H7 (cell line): ENCODE measurements around the gene VAPB. TPM values are rescaled to one million over a fixed set of nuclear protein-coding genes. Genes with fewer than 3 reads are reported as not detected.
A peak's percentile ranks its signal among the peaks of the same experiment; 100 is the strongest.

Experiments used
- DNase-seq: peaks from one replicate; pipeline ENCODE4 v3.0.0; 2012
- H3K27me3 ChIP-seq: 2 replicates; pipeline ENCODE4 v1.6.0; 2011; ENCODE audit warnings: mild to moderate bottlenecking, low read length; ENCODE audit not compliant: control insufficient read depth, insufficient read depth
- H3K36me3 ChIP-seq: replicated peaks from 2 replicates; pipeline ENCODE4 v1.5.1; 2011; ENCODE audit warnings: low read length; ENCODE audit not compliant: control insufficient read depth, insufficient read depth
- H3K4me3 ChIP-seq: 2 replicates; pipeline ENCODE4 v1.5.1; 2011; ENCODE audit warnings: low read depth, mild to moderate bottlenecking, control low read depth, low read length, moderate library complexity; ENCODE audit not compliant: insufficient read depth
- total RNA-seq: library from RNA; depleted of rRNA; stranded (reverse); fragments of >200 nt; shearing (Covaris generic); gene quantifications from 2 replicates; pipeline ENCODE4 v1.2.3, GENCODE V29; 2014

VAPB gene
- total RNA-seq, 1 experiment from 2014 or later = 14.0 TPM

DNA sequence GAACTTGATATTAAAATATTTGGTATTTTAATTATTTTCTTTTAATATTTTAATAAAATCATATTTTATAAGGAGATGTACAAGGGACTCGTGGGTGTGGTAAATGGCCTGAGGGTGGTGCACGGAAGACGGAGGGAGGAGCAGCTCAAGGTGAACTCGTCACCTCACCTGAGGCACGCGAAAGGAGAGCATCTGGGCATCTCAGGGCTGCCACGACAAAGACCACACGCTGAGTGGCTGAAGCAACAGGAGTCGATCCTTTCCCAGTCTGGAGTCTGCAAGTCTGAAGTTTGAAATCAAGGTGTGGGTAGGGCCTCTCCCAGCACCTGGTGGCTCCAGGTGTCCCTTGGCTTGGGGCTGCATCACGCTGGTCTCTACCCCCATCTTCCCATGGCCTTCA, 86.4 kb downstream of the VAPB start:
- DNase-seq = no peak
- Histone ChIP-seq H3K4me3 (no peak overlapping the region), H3K27me3 (no peaks in the 10 kb centered on the region), H3K36me3 (no peaks in the 10 kb centered on the region)

DNA sequence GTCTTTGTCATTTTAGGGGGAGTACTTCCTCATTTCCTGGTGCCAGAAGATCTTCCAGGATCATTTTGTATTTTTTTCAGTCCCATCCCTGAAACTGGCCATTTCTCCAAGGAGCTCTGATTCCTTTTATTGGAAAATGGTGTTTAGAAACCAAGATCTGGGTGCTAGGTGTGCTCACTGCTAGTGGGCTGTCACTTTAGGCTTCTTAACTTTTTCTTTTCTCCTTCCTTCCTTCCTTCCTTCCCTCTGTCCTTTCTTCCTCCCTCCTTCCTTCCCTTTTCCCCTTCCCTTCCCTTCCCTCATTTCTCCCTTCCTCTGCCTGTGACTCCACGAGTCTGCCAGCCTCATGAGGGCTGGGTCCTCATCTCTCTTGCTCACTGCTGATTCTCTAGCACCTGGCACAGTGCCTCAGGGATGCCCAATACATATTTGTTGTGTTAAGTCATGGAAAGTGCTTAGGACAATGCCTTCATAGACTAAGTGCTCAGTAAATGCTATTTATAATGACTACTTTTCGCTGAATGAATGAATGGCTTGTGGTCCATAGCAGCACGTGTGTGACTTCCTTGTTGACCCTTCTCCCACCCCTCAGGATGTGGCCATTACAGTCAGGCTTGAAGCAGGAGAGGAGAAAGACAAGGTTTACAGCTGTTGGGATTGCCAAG, 89.2 kb downstream of the VAPB start:
- Histone ChIP-seq H3K4me3 (no peak overlapping the region), H3K27me3 (no peaks in the 10 kb centered on the region), H3K36me3 (no peaks in the 10 kb centered on the region)
- DNase-seq = no peak

GRCh38 chr20:58479726-58480440, 90.9 kb downstream of the VAPB start:
- Histone ChIP-seq H3K36me3 (no peaks in the 10 kb centered on the region), H3K4me3 (no peak overlapping the region), H3K27me3 (no peaks in the 10 kb centered on the region)
- DNase-seq = no peak

- no peak for DNase-seq
- Histone ChIP-seq H3K4me3 (no peak overlapping the region), H3K27me3 (no peaks in the 10 kb centered on the region), H3K36me3 (no peaks in the 10 kb centered on the region)
Observed at GRCh38 chr20:58480551-58481336, 91.7 kb downstream of the VAPB start.

DNA sequence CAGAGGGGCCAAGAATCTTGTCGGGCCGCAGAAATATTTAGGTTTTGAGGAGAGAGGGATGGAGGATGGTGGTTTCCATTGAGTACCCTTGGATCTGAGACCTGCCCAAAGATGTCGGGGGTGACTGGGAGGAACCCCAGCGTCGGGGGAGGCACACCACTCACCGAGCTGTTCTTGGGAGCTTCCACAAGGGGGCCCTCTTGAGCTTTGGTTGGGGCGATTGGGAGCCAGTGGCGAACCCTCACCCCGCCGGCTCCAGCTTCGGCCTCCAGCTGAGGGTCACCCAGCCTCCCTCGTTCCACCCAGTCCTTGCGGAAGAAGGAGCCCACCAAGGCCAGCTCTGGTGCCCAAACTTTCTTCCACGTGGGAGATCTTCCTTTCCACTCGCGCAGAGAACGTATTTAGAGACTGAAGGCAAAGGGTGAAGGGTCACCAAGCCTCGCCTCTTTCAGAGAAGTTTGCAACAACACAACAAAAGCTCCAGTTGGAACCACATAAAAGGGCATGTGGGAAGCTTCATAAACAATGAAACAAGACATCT, 92.5 kb downstream of the VAPB start:
- H3K27me3 ChIP-seq = no peaks in the 10 kb centered on the region
- peak; percentile 94 for DNase-seq
- no peak overlapping the region for H3K4me3 ChIP-seq

DNA sequence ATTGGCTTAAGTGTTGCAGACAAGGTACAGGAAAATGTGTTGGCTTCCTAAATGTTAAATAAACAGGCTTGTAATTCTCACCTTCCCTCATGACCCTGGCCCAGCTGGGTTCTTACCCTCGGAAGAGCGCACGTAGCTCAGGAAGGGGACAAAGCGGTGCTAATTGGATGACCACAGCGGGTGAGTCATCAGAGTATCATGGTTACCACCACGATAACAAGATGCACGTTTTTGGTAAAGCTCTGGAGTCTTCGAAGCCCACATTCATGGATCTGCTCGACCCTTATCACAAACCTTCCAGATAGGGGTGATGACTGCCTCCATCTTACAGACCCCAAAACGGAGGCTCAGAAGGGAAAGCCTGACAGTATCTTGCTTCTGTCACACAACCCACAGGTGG, 93.4 kb downstream of the VAPB start:
- Histone ChIP-seq H3K27me3 (no peaks in the 10 kb centered on the region), H3K4me3 (no peak overlapping the region), H3K36me3 (no peaks in the 10 kb centered on the region)
- no peak for DNase-seq

More for the DNA sequence above, 92.5 kb downstream of the VAPB start:
- no peaks in the 10 kb centered on the region for H3K36me3 ChIP-seq

- no peaks in the 10 kb centered on the region for H3K36me3 ChIP-seq
- H3K27me3 ChIP-seq = no peaks in the 10 kb centered on the region
- no peak overlapping the region for H3K4me3 ChIP-seq
- DNase-seq = no peak
Observed at GRCh38 chr20:58483051-58483450, 94.0 kb downstream of the VAPB start.

DNA sequence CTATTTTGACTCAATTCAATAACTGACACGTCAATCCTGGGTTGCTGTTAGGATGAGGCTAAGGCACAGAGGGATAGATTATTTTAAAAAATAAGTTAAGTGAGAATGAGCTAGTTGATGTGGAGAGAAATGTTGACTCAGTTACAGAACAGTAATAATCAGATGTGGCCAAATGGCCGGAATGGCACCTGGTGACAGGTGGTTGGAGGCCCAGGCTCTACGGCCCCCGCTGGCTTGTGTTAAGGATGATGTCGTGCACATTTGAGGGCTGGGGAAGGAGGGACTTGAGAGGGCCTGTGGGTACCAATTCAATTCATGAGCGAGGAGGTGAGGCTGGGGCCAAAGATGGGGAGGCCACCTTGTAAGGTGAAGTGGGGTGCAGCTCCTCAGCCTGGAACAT, 94.4 kb downstream of the VAPB start:
- no peak for DNase-seq
- H3K36me3 ChIP-seq = no peaks in the 10 kb centered on the region
- H3K4me3 ChIP-seq = no peak overlapping the region
- H3K27me3 ChIP-seq = no peaks in the 10 kb centered on the region

DNA sequence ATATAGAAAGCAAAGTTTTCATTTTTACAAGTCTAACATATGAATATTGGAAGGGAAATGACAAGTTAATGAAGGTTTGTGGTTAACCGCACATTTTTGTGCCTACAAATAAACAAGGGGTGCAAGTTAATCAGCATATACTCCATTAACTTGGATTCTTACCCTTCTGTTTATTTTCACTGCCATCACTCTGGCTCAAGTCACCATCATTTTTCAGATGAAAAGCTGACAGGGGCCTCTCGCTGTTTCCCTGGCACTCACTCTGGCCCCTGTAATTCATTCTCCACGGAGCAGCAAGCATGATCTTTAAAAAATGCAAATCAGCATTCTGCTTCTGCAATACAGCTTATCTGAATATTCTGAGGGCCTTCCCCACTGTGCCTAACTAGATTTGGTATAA, 96.4 kb downstream of the VAPB start:
- DNase-seq = no peak
- no peaks in the 10 kb centered on the region for H3K27me3 ChIP-seq
- H3K4me3 ChIP-seq = no peak overlapping the region
- no peaks in the 10 kb centered on the region for H3K36me3 ChIP-seq

DNA sequence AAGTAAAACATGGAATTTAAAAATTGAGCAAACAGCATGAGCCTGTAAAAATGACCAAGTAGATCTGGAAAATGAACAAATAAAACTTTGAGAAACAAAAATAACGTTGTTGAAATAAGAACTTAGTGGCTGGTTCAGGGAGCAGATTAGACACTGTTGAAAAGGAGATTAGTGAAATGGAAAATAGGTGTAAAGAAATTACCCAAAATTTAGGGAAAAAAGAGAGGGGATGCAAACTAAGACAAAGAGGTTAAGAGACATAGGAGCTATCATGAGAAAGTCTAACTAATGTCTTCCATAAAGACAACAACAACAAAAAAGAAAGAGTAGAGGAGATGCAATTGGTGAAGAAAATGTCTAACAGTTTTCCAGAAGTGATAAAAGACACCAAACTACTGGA, 97.2 kb downstream of the VAPB start:
- Histone ChIP-seq H3K36me3 (no peaks in the 10 kb centered on the region), H3K27me3 (no peaks in the 10 kb centered on the region), H3K4me3 (no peak overlapping the region)
- DNase-seq = no peak

- Histone ChIP-seq H3K36me3 (no peaks in the 10 kb centered on the region), H3K27me3 (no peaks in the 10 kb centered on the region), H3K4me3 (no peak overlapping the region)
- no peak for DNase-seq
Observed at GRCh38 chr20:58492074-58492718, 103.2 kb downstream of the VAPB start.

DNA sequence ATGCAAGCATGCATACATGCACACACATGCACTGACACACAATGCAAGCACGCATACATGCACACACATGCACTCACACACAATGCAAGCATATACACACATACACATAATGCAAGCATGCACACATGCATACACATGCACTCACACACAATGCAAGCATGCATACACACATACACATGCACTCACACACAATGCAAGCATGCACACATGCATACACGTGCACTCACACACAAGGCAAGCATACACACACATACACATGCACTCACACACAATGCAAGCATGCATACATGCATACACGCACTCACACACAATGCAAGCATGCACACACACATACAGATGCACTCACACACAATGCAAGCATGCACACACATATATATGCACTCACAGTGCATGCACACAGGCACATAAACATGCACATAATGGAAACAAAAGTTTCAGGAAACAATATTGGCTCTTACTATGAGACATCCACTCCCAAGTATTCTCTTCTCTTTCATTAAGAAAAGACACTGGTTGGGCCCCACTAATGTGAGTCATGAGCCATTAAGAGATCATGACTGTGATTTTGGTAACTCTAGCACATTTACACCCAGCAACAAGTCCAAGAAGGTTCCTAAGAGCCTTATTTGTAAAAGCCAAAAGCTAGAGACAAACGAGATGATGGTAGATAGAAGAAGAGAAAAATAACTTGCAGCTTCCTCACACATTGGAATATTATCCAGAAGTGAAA, 103.9 kb downstream of the VAPB start:
- no peak for DNase-seq
- Histone ChIP-seq H3K27me3 (no peaks in the 10 kb centered on the region), H3K4me3 (no peak overlapping the region), H3K36me3 (no peaks in the 10 kb centered on the region)

DNA sequence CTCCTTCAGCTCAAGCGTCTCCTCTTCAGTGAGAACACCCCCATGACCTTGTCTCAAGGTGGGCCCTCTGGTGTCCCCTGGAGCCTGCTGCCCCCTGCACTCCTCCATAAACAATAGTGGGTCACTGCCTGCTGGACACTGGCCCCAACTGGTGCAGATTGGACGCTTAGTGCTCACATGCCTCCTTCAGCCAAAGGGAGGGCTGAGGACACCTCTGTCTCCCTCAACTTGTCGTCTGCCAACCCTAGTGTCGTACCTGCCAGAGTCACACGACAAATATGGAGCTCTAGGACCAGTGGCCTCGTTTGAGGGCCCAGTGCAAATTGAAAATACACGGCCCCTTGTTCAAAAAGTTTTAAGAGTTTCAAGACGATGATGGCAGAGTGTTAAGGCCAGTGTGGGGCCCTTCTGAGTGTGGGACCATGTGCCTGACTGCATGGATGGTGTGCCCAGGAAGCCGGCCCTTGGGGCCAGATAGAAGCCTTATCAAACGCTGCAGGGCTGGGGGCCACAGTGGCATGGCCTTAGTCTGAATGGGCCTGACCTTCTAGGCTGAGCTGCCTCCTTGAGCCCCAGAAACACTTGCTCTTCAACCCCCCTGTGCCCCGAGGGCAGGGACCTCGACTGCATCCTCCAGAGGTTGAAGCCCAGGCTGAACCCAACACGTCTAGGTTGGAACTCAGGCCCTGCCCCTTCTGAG, 106.0 kb downstream of the VAPB start:
- H3K36me3 ChIP-seq = no peaks in the 10 kb centered on the region
- no peaks in the 10 kb centered on the region for H3K27me3 ChIP-seq
- H3K4me3 ChIP-seq = no peak overlapping the region
- no peak for DNase-seq
